Liver (tissue), 9 donors: Measurements from ENCODE around the gene PCDHA8. TPM values are rescaled to one million over a fixed set of nuclear protein-coding genes. Genes with fewer than 3 reads are reported as not detected.
A peak's percentile ranks its signal among the peaks of the same experiment; 100 is the strongest.

ENCODE experiments used
- DNase-seq: peaks from one replicate; pipeline ENCODE4 v3.0.0-alpha.2; 2017; ENCODE audit warnings: low spot score
- H3K27ac ChIP-seq, 2 donors: one replicate each; pipeline ENCODE4 v1.7.0; 2013; ENCODE audit warnings: inconsistent platforms in 2 of 2, low read length in 2 of 2, control low read depth in 1 of 2, low read depth in 1 of 2, mild to moderate bottlenecking in 1 of 2
- H3K27me3 ChIP-seq, 4 donors: one replicate each; pipeline versions ENCODE4 v1.6.1 to v1.7.0; 2013; ENCODE audit warnings: low read length in 3 of 4, inconsistent platforms in 1 of 4, mild to moderate bottlenecking in 1 of 4, moderate library complexity in 1 of 4; ENCODE audit not compliant: control insufficient read depth in 4 of 4, insufficient read depth in 4 of 4
- H3K36me3 ChIP-seq, 4 donors: one replicate each; pipeline versions ENCODE4 v1.6.1 to v1.7.0; 2013; ENCODE audit warnings: low read length in 3 of 4, mild to moderate bottlenecking in 3 of 4, low read depth in 1 of 4, moderate library complexity in 1 of 4; ENCODE audit not compliant: control insufficient read depth in 4 of 4, insufficient read depth in 3 of 4
- H3K4me1 ChIP-seq, 4 donors: one replicate each; pipeline versions ENCODE4 v1.6.1 to v1.7.0; 2013; ENCODE audit warnings: low read length in 3 of 4, mild to moderate bottlenecking in 3 of 4, moderate library complexity in 1 of 4; ENCODE audit not compliant: control insufficient read depth in 4 of 4, insufficient read depth in 4 of 4
- H3K4me3 ChIP-seq, 3 donors: one replicate each; pipeline versions ENCODE4 v1.6.1 to v1.7.0; 2013; ENCODE audit warnings: low read length in 3 of 3, control low read depth in 1 of 3, low read depth in 1 of 3, mild to moderate bottlenecking in 1 of 3
- H3K9ac ChIP-seq, 2 donors: one replicate each; pipeline ENCODE4 v1.7.0; 2013; ENCODE audit warnings: low read length in 2 of 2, mild to moderate bottlenecking in 2 of 2, moderate library complexity in 2 of 2, control low read depth in 1 of 2, low read depth in 1 of 2
- H3K9me3 ChIP-seq, 4 donors: one replicate each; pipeline versions ENCODE4 v1.6.1 to v1.7.0; 2013; ENCODE audit warnings: low read length in 3 of 4; ENCODE audit not compliant: control insufficient read depth in 4 of 4
- ATF3 ChIP-seq: IDR thresholded peaks from 2 replicates; pipeline ENCODE4 v1.6.1; 2016; ENCODE audit warnings: antibody characterized with exemption
- CTCF ChIP-seq: fragments of 150-350 bp; IDR thresholded peaks from 2 replicates; pipeline ENCODE4 v1.5.1; 2017; ENCODE audit warnings: improper control_type of control experiment, low read depth, low read length; ENCODE audit not compliant: missing input control
- EGR1 ChIP-seq, 2 donors: IDR thresholded peaks; 2 replicates each; pipeline ENCODE4 v1.6.1; 2016 to 2018; ENCODE audit warnings: antibody characterized with exemption in 2 of 2, low read depth in 2 of 2
- FOXA1 ChIP-seq: IDR thresholded peaks from 2 replicates; pipeline ENCODE4 v1.6.1; 2016; ENCODE audit warnings: antibody characterized with exemption
- FOXA2 ChIP-seq: IDR thresholded peaks from 2 replicates; pipeline ENCODE4 v1.6.1; 2016; ENCODE audit warnings: antibody characterized with exemption
- GABPA ChIP-seq, 2 donors: IDR thresholded peaks in 1 of 2; conservative IDR thresholded peaks in 1 of 2; 2 replicates each; pipeline ENCODE4 v1.6.1; 2016; ENCODE audit warnings: antibody characterized with exemption in 2 of 2, mild to moderate bottlenecking in 1 of 2, moderate library complexity in 1 of 2
- HNF4A ChIP-seq, 2 donors: conservative IDR thresholded peaks; 2 replicates each; pipeline ENCODE4 v1.6.1; 2016; ENCODE audit warnings: antibody characterized with exemption in 2 of 2, mild to moderate bottlenecking in 2 of 2
- HNF4G ChIP-seq: IDR thresholded peaks from 2 replicates; pipeline ENCODE4 v1.6.1; 2016; ENCODE audit warnings: antibody characterized with exemption
- JUND ChIP-seq, 2 donors: IDR thresholded peaks; 2 replicates each; pipeline ENCODE4 v1.6.1; 2016; ENCODE audit warnings: antibody characterized with exemption in 2 of 2
- MAX ChIP-seq: IDR thresholded peaks from 2 replicates; pipeline ENCODE4 v1.6.1; 2016; ENCODE audit warnings: antibody characterized with exemption
- NR2F2 ChIP-seq: IDR thresholded peaks from 2 replicates; pipeline ENCODE4 v1.6.1; 2016; ENCODE audit warnings: antibody characterized with exemption
- RAD21 ChIP-seq, 2 donors: IDR thresholded peaks; 2 replicates each; pipeline ENCODE4 v1.6.1; 2016; ENCODE audit warnings: antibody characterized with exemption in 2 of 2, mild to moderate bottlenecking in 2 of 2
- REST ChIP-seq: IDR thresholded peaks from 2 replicates; pipeline ENCODE4 v1.6.1; 2016; ENCODE audit warnings: antibody characterized with exemption, mild to moderate bottlenecking
- RXRA ChIP-seq, 2 donors: IDR thresholded peaks; 2 replicates each; pipeline ENCODE4 v1.6.1; 2017 to 2018; ENCODE audit warnings: antibody characterized with exemption in 2 of 2, mild to moderate bottlenecking in 1 of 2
- SP1 ChIP-seq: IDR thresholded peaks from 2 replicates; pipeline ENCODE4 v1.6.1; 2018; ENCODE audit warnings: antibody characterized with exemption, mild to moderate bottlenecking
- TAF1 ChIP-seq: conservative IDR thresholded peaks from 2 replicates; pipeline ENCODE4 v1.6.1; 2016; ENCODE audit warnings: antibody characterized with exemption, mild to moderate bottlenecking
- YY1 ChIP-seq: IDR thresholded peaks from 2 replicates; pipeline ENCODE4 v1.6.1; 2016; ENCODE audit warnings: antibody characterized with exemption, mild to moderate bottlenecking
- WGBS: extraction: QIAGEN DNeasy Blood & Tissue Kit; methylation state at CpG from one replicate; pipeline ENCODE4 v1.1.7; 2013; 5-methylcytosine and 5-hydroxymethylcytosine counted together
- polyA plus RNA-seq, 2 donors: library from polyadenylated mRNA; stranded (reverse) in 1 of 2; unstranded in 1 of 2; fragments of 200-250 nt in 1 of 2; fragments of >200 nt in 1 of 2; fragmentation: Nextera tagmentation in 1 of 2; extraction: Ambion mirVana in 1 of 2; gene quantifications; one replicate each; pipeline versions ENCODE4 v1.2.1 to v1.2.3, GENCODE V29; 2013 to 2015
- total RNA-seq, 2 donors: library from RNA; depleted of rRNA; stranded (reverse); fragments of >200 nt; gene quantifications; one replicate each; pipeline ENCODE4 v1.2.3, GENCODE V29; 2014
- TF ChIP-seq, protein P1 (sequence below): IDR thresholded peaks from 2 replicates; pipeline ENCODE4 v1.6.1; 2016; ENCODE audit warnings: antibody characterized with exemption
- donor health status: healthy.
- donor health status: healthy.
- donor health status: healthy.
- donor health status: healthy.
- donor health status: healthy.

The PCDHA8 gene
- total and polyA plus RNA-seq, 4 donors = under 0.01 TPM; not detected in 3

DNA sequence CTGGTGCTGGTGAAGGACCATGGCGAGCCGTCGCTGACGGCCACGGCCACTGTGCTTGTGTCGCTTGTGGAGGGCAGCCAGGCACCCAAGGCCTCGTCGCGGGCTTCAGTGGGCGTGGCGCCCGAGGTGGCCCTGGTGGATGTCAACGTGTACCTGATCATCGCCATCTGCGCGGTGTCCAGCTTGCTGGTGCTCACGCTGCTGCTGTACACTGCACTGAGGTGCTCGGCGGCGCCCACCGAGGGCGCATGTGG is 16.9 kb downstream of the PCDHA8 start (continued):
- TF ChIP-seq RAD21 (IDR thresholded peaks at IDR 0.05) (no peak), GABPA (IDR thresholded peaks at IDR 0.05 in 1 of 2, conservative IDR thresholded peaks at IDR 0.05 in 1 of 2) (no peak), YY1 (no peak), RXRA (IDR thresholded peaks at IDR 0.05) (no peak), FOXA1 (no peak), NR2F2 (no peak), EGR1 (IDR thresholded peaks at IDR 0.05; ENCODE audit: low read depth in 2 of 2) (no peak), JUND (IDR thresholded peaks at IDR 0.05) (no peak)

DNA sequence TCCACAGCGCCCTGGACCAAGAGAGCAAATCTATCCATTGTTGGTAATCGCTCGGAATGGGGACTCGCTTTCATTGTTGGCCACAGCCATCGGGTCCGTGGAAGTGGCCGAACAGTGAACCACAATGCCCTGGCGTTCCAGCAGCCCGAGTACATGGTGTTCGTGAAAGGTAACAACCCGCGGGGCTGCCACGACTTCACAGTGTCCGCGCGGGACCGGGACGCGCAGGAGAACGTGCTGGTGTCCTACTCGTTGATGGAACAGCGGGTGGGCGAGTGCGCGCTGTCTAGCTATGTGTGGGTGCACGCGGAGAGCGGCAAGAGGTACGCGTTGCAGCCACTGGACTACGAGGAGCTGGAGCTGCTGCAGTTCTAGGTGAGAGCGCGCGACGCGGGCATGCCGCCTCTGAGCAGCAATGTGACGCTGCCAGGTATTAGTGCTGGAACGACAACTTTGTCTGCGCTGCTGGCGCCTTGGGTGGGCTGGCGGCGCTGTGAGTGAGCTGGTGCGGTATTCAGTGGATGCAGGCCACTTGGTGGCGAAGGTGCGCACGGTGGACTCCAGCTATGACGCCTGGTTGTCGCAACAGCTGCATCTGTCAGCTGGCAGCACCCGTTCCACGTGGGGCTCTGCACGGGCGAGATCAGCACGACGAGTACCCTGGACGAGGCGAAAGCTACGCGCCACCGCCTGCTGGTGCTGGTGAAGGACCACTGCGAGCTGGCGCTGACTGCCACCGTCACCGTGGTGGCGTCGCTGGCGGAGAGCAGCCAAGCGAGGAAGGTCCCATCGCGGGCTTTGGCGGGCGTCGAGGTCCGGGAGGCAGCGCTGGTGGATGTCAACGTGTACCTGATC is 21.7 kb downstream of the PCDHA8 start:
- no peak overlapping the region for H3K27ac ChIP-seq

More for the DNA sequence above, 21.7 kb downstream of the PCDHA8 start:
- Histone ChIP-seq H3K27me3 (peaks cover 0 to 8% (median 6%) of the 10 kb centered on the region in 4 donors), H3K4me1 (no peaks in the 10 kb centered on the region), H3K9me3 (peaks cover 9 to 29% (median 26%) of the 10 kb centered on the region in 4 donors), H3K36me3 (peaks cover 0 to 4% (median 0%) of the 10 kb centered on the region in 4 donors), H3K4me3 (peak overlapping the region in 1 of 3 donors; percentile 24), H3K9ac (no peak overlapping the region)
- TF ChIP-seq EGR1 (IDR thresholded peaks at IDR 0.05; ENCODE audit: low read depth in 2 of 2) = no peak
- TF ChIP-seq GABPA (IDR thresholded peaks at IDR 0.05 in 1 of 2, conservative IDR thresholded peaks at IDR 0.05 in 1 of 2) = no peak
- no peak for TF ChIP-seq NR2F2
- no peak for TF ChIP-seq TAF1
- TF ChIP-seq MAX = no peak
- no peak for TF ChIP-seq FOXA1
- no peak for TF ChIP-seq CTCF
- no peak for TF ChIP-seq RXRA (IDR thresholded peaks at IDR 0.05)
- no peak for TF ChIP-seq HNF4G
- TF ChIP-seq YY1 = no peak
- no peak for TF ChIP-seq SP1
- no peak for TF ChIP-seq RAD21 (IDR thresholded peaks at IDR 0.05)
- TF ChIP-seq REST = no peak
- TF ChIP-seq, protein P1, sequence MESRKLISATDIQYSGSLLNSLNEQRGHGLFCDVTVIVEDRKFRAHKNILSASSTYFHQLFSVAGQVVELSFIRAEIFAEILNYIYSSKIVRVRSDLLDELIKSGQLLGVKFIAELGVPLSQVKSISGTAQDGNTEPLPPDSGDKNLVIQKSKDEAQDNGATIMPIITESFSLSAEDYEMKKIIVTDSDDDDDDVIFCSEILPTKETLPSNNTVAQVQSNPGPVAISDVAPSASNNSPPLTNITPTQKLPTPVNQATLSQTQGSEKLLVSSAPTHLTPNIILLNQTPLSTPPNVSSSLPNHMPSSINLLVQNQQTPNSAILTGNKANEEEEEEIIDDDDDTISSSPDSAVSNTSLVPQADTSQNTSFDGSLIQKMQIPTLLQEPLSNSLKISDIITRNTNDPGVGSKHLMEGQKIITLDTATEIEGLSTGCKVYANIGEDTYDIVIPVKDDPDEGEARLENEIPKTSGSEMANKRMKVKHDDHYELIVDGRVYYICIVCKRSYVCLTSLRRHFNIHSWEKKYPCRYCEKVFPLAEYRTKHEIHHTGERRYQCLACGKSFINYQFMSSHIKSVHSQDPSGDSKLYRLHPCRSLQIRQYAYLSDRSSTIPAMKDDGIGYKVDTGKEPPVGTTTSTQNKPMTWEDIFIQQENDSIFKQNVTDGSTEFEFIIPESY = no peak
- TF ChIP-seq ATF3 = no peak
- no peak for TF ChIP-seq JUND (IDR thresholded peaks at IDR 0.05)
- no peak for TF ChIP-seq FOXA2
- no peak for TF ChIP-seq HNF4A (conservative IDR thresholded peaks at IDR 0.05)
- 38% methylated on average over 76 of the region's 76 CpGs for WGBS
- DNase-seq = no peak
